Measurements from ENCODE around the gene CBR1. TPM values are rescaled to one million over a fixed set of nuclear protein-coding genes. Genes with fewer than 3 reads are reported as not detected.
"Not testable (repeated sequence)": the region's sequence is repeated elsewhere in the genome, so short reads cannot be mapped to it uniquely, and the experiment has no call there.

CBR1 gene
- total RNA-seq, 1 donor from 2014 or later: 44.2 TPM

DNA sequence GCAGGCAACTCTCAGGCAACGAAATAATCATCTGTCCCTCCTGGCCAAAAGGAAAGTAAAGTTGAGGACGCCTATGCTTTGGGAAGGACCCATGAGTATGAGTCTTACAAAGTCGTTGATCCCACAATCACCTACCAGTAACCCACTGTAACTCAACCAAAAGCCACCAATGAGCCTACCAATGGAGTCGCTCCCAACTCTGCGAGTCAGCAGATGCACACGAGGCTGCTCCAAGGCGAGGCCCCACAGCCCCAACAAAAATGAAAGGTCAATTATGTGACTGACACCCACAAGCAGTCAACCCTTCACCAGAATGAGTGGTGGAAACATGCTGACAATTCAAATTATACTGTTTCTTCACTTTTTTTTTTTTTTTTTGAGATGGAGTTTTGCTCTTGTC is 21.5 kb upstream of the CBR1 start:
- no peak for DNase-seq (ENCODE audit: low spot score)

DNA sequence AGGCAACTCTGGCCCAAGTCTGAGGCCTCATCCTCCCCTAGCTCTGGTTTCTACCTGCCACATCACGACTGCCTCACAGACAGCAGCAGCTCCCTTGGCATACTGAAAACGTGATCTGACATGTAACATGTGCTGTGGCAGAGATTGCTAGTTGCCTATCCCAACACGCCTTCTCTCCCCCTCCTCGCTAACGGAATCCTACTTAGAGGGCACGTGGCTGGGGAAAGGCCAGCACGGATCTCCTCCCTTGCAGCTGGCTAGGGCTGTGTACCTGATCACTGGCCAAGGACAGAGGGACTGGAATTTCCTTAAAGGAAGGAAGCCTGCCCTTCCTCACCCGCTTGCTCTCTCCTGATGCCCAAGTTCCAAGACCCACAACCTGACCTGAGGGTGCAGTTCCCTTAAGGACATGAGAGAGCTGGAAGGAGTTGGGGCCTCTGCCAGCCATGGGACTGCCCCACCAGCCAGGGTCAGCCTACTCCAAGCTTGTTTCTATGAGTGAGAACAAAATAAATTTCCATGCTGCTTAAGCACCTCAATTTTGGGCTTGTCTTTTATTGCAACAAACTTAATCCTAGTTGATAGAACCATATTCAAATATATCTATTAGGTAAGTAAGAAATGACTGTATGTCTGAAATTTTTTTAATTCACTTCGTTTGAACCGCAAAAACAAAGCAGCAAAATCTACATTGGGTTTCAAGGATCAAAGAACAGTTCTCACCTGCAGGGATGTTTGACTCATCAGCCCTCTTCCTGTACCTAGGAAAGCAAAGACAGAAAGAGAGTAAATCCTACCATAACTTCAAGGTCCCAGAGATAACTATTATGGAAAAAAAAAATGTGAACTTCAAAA is 16.7 kb upstream of the CBR1 start:
- DNase-seq (ENCODE audit: low spot score): no peak

DNA sequence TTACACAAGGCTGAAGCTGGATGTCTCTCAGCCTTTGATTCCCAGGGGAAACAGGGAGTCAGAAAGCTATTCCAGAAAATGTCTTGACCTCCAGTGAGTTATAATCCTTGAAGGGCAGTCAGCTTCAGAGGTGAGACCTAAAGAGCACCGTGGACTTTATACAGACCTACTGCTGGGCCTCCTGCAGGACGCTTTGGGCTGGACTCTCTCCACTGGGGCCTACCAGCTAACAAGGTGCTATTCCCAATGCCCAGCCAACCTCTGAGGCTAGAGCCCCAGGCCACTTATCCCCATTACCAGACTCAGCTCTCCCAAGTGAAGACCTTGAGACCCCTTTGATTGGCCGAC is 16.1 kb upstream of the CBR1 start:
- DNase-seq (ENCODE audit: low spot score): no peak

DNA sequence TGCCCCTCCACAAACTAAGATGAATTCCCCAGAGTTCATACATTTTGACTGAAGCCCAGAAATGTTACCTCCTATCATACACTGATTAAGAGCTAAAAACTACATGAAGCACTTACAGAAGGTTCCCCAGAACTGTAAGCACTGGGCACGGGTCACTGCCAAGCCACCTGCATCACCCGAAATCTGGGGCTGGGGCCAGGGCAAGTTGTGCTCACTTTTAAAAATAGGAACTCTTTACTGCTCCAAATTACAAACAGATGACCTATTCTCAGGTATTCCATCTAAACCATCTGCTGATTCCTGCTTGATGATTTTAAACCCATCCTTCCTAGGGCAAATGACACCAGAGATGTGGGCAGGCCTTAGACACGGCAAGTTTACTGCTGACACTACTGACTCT is 14.3 kb upstream of the CBR1 start:
- no peak for DNase-seq (ENCODE audit: low spot score)

DNA sequence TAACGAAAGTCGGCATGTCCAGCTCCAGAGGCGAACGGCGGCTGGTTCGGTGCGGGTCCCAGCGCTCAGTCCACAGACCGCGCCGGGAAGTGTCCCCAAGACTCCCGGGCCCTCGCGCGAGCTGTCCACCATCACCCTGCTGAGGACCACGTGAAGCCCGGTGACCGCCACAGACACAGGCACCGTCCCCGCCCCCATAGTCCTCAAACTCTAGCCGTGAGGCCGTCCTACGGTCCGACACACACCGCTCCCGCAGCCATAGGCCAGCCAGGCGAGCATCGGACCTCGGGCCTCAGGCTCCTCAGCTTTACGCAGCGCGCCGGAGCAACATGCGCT is 10.0 kb upstream of the CBR1 start:
- DNase-seq (ENCODE audit: low spot score): peak; percentile 63

DNA sequence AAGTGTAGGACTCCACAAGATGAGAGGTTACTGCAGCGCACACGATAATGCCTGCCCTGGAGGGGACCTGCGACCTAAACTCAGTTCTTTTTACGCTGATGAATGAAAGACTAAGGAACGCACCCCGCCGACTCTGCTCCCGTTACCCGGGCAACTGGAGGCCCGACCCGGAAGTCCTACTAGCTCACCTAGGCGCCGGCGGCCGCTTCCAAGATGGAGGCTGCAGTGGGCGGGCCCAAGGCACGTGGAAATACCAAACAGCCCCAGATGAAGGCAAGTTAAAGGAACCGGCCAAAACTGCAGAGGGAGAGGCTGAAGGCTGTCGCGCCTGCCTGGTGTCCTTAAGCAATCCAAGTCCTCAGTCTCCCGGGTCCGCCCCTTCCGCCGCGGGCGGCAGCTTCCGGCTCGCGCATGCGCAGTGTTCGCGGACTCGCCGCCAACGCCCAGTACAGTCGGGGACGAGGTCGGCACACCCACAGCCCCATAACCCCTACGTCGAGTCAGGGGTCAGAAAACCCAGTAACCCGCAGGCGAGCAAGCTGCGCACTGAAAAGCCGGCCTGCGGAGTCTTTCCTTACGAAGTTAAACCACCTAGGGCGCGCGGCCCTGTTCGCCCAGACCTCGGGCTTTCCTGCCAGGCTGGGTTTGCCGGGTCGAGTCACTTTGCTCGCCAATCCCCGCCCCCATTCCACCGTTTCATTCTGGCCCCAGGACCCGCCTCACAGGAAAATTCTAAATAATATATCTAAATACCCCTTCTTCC is 9.5 kb upstream of the CBR1 start, which contains the start of gene SETD4:
SETD4 (minus strand) TSS at position 368 of the 763 bp plus-strand sequence. CDS start 1,638 bp downstream, outside the sequence.
- DNase-seq (ENCODE audit: low spot score): peak; percentile 93

DNA sequence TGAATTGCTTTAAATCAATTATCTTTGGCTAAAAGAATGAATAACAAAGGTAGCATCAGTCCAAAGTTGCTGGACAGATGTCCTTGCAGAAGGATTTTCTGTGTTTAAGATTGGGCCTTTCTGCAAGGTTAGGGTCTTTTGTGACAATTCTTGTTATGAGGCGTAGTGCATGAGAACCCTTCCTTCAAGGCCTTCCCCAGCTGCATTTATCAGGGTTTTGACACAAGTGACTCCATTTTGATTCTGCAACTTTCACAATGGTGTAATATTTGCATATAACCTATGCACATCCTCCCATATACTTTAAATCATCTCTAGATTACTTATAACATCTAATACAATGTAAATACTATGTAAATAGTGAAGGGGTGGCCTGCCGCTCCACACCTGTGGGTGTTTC is 8.4 kb upstream of the CBR1 start:
- no peak for DNase-seq (ENCODE audit: low spot score)

DNA sequence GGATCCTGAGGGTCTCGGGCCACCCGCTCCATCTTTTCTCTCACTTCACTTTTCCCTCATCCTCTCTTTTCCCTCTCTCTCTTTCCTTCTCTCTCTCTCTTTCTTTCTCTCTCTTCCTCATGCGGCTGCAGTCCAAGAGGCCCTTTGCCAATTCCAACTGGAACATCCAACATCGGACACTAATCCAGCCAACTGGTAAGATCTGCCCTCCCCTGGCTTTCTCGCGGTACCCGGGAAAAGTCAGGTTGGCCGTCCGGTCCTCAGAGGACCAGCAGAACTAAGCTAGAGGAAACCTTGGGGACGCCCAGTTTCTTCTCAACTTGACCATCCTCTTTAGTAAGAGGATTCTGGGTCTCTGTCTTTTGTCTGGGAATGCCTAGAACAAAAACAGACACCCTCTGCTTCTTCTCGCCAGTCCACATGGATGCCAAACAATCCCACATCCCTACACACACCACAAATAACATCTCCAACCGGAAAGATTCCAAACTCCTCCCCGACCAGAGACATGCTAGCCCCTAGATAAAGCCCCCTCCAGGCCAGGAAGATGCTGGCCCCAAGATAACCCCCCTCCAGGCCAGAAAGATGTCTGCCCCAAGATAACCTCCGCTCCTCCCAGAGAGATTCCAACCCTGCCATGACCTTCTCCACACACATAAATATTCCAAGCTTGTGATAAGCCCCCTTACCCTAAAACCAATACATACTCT is 6.3 kb upstream of the CBR1 start:
- DNase-seq (ENCODE audit: low spot score): no peak

DNA sequence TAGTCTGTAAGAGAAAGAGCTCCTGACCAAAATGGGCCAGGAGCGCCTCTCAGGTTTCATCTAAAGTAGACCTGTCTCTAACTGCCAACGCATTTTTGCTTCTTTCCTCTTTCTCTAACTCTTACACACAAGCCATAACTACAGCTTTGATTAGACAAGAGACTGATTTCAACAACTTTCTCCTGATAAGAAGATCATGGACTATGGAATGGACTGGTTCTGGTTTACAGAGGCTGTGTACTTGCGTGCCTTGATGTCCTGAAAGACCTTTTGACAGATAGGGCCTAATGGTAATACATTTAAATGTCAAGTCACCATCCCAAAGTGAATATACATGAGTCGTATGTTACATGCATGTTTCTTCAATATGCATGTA is 5.8 kb upstream of the CBR1 start:
- DNase-seq (ENCODE audit: low spot score): no peak

DNA sequence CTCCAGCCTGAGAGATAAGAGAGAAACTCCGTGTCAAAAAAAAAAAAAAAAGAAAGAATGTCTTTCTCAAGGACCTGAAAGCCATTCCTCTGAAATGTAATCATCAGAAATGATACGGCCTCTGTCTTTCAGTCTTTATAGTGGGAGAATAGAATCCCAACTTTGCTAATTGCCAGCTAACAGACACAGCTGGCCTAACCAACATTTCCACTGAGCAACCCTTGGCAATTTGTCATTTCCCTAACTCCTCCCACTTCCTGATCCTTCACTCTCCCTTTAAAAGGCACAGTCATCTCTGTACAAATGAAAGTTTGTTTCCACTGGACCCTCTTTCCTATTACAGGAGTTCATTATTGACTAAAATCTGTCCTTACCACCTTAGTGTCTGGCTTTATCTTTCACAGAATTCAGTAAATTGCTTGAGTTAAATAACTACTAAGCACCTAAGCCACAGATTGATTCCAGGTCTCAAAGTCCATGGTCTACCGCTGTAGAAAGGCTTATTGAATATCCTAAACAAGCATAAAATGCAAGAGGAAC is 4.3 kb upstream of the CBR1 start:
- no peak for DNase-seq (ENCODE audit: low spot score)

DNA sequence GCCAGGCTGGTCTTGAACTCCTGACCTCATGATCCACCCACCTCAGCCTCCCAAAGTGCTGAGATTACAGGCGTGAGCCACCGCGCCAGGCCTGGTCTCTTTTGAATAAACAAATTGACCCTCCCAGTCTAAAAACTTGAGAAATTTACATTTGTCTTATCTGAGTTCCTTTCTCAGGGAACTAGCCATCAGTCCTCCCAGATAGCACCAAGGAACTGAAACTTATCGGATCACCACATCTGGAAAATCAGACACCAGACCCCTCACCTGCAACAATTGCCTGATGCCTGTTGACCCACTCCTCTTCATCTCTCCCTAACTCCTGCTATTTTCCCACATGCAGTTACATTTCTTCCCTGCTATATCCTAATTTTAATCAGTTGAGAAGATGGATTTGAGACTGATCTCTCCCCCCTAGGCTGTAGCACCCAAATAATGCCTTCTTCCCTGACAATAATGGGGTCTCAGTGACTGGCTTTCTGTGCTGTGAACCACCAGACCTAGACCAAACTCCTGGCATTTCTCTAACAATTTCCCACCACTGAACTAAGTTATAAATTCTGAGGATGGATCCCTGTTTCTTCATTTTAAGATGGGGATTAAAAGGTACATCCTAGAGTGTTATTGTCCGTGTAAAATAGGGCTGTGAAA is 951 bp upstream of the CBR1 start:
- DNase-seq (ENCODE audit: low spot score): no peak

DNA sequence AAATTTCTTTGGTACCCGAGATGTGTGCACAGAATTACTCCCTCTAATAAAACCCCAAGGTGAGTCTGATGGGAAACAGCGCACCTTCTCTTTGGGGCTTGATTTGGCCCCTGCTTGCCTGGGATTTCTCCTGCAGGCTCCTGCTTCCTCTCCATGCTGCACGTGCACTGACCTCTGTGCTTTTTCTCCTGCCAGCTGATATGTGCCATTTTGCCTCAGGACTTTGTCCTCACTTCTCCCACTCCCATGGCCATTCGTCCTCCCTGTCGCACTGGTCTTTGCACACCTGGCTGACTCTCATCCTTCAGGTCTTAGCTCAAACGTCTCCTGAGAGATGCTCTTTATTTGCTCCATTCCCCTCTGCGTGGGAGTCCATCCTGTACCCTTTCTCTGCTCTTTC is 1.2 kb downstream of the CBR1 start:
- no peak for DNase-seq (ENCODE audit: low spot score)

DNA sequence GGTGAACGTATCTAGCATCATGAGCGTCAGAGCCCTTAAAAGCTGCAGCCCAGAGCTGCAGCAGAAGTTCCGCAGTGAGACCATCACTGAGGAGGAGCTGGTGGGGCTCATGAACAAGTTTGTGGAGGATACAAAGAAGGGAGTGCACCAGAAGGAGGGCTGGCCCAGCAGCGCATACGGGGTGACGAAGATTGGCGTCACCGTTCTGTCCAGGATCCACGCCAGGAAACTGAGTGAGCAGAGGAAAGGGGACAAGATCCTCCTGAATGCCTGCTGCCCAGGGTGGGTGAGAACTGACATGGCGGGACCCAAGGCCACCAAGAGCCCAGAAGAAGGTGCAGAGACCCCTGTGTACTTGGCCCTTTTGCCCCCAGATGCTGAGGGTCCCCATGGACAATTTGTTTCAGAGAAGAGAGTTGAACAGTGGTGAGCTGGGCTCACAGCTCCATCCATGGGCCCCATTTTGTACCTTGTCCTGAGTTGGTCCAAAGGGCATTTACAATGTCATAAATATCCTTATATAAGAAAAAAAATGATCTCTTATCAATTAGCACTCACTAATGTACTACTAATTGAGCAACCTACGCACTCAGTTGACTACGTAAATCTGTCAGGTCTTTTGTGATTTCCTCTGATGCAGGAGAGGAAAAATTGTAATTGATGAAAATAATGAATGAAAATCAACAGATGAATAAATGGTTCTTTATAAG is 2.8 kb downstream of the CBR1 start:
- DNase-seq (ENCODE audit: low spot score): no peak

DNA sequence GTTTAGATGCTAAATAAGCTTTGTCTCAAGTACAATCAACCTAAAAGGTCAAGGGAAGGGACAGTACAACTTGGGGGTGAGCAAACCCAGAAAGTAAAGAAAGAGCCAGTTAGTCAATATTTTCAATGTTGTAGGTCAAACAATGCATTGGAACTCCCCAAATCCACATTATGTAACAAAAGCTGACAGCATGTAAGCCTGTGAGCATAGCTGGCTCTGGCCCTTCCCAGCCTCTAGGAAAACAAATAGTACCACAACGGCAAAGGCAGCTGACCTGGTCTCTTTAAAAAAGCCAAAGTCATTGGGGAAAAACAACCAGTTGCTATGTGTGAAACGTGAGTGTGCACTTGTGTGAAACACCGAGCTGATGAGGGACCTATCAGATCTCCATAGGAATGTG is 3.4 kb downstream of the CBR1 start:
- no peak for DNase-seq (ENCODE audit: low spot score)

DNA sequence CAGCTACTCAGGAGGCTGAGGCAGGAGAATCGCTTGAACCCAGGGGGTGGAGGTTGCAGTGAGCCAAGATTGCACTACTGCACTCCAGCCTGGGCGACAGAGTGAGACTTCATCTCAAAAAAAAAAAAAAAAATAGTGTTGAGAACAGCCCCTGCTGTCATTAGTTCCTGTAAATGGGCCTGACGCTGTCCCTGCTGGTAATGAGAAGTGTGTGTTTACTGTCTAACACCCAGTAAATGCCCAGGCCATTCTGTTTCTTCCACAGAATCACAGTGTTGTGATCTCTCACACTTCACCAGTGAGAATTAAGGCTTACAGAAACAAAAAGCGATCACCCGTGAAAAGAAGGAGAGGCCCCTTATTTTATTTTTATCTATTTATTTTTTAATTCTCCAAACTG is 4.1 kb downstream of the CBR1 start:
- DNase-seq (ENCODE audit: low spot score): not testable (repeated sequence)

DNA sequence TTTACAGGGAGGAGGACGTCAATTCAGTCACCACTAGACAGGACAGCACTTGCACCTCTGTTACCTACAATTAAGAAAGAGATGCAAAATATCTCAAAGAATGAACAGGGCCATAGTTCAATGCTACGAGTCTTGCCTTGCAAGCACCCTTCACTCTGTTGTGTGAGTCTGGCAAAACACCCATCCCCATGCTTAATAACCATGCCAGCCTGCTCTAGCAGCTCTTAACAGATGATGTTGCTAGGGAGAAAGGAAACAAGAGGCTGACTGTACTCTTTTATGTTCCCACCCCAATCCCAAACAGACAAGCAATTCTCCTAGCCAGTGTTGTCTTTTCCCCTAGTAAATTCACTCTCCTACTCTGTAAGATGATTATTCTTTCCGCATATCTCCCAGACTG is 5.3 kb downstream of the CBR1 start:
- no peak for DNase-seq (ENCODE audit: low spot score)

DNA sequence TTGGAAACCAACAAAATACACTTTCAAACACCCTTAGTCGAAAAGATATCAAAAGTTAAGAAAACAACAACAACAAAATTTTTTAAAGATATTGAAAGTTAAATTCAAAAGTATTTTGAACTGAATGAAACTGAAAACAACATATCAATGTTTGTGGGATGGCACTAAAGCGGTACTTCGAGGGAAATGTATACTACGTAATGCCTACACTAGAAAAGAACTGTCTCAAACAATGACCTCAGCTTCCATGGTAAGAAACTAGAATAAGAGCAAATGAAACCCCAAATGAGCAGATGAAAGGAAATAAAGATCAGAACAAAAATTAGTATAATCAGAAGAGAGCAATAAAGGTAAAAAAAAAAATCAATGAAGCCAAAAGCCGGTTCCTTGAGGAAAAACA is 6.1 kb downstream of the CBR1 start:
- DNase-seq (ENCODE audit: low spot score): no peak

DNA sequence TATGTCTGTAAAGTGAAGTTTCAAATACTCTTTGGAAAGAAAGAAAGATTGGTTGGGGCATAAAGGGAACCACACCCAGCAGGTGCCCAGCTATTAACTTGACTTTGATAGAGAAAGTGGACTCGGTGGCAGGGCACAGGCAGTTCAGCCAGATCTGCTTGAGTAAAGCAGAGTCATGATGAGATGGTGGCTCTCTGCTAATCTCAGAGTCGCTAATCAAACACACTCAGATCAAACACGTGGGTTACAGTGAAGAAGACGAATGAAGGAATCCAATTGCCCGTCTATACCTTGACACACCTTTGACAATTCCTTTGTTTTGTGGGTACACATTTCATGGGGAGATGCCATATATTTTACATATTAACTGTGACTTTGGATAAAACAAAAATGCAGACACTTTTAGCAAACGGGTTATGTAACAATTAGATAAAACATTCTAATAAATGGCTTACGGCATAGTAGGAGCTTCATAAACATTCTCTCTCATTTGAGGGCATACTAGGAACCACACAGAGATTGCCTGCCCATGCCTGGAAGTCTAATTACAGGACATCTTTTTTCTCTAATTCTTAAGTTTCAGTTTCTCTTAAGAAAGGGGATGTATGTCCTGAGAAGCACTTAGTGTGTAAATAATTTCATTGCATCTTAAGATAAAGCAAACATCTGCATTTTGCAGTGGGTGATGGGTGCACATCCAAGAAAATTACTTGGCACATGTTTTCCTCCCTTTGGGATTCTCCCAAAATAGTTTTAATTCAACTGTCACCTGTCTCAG is 7.2 kb downstream of the CBR1 start:
- no peak for DNase-seq (ENCODE audit: low spot score)

DNA sequence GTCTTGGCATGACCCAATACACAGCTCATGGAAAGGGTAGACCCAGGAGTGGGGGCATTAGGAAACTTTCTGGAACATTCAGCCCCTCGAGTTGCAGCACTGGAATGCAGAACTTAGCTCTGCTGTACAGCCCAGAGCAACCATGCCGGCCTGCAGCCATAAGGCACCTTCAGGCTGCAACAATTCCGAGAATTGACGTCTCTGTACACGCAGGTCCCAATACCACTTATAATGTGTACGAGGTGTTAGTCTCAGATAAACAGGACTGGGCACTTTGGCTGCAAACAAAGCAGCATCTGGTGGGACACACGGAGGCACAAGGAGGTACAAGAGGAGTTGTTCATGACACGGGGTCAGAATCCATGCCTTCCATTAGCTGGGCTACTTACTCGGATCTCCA is 7.9 kb downstream of the CBR1 start:
- DNase-seq (ENCODE audit: low spot score): no peak

DNA sequence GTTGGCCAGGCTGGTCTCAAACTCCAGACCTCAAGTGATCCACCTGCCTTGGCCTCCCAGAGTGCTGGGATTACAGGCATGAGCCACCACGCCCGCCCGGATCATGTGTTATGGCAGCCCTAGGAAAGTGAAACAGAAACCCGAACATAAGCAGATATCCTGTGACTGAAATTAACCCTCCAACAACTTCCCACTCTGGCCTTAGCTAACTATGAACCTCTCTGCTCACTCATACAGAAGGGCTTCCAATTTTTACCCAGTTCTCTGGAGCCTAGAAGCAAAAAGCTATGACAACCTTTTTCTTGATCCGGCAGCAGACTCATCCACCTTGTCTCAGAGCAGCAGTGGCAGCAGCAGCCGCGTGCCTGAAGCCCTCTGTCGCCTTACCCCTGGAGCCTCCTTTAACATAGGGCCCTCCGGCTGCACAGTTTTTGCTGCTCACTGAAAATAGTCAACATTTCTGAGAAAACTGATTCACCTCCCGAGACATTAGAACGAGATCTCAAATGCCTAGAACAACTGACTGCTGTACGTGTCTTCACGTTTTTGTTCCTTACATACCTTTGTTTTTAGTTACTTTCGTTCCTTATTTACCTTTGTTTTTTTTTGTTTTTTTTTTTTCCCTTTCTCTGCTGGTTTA is 9.3 kb downstream of the CBR1 start:
- no peak for DNase-seq (ENCODE audit: low spot score)
